H1 (cell line): Measurements from ENCODE around the gene CACNG4. TPM values are rescaled to one million over a fixed set of nuclear protein-coding genes. Genes with fewer than 3 reads are reported as not detected.

ENCODE experiments used
- BACH1 ChIP-seq: IDR thresholded peaks from 2 replicates; pipeline ENCODE4 v1.6.1; 2012; ENCODE audit warnings: low read length, improper control_type of control experiment
- MAX ChIP-seq: IDR thresholded peaks from 2 replicates; pipeline ENCODE4 v1.6.1; 2012; ENCODE audit warnings: inconsistent platforms
- POLR2AphosphoS5 ChIP-seq: IDR thresholded peaks from 2 replicates; pipeline ENCODE4 v1.6.1; 2011; ENCODE audit warnings: low read depth, low read length
- RAD21 ChIP-seq, 2 experiments: IDR thresholded peaks in 1 of 2; conservative IDR thresholded peaks in 1 of 2; 2 replicates each; pipeline ENCODE4 v1.6.1; 2011; ENCODE audit warnings: low read depth in 2 of 2, low read length in 2 of 2, improper control_type of control experiment in 1 of 2, inconsistent platforms in 1 of 2, mild to moderate bottlenecking in 1 of 2, moderate library complexity in 1 of 2
- SRF ChIP-seq: IDR thresholded peaks from 2 replicates; pipeline ENCODE4 v1.6.1; 2011; ENCODE audit warnings: mild to moderate bottlenecking, low read depth, low read length, moderate library complexity
- polyA plus RNA-seq, 7 experiments: library from polyadenylated mRNA; depleted of rRNA in 3 of 7; stranded (reverse) in 5 of 7; unstranded in 2 of 7; fragments of >200 nt in 5 of 7; fragments of 200-250 nt in 2 of 7; gene quantifications; 1 replicate in 5 of 7; 2 replicates in 1 of 7; 4 replicates in 1 of 7; pipeline versions ENCODE4 v1.2.1 to v1.2.3, GENCODE V29; 2011 to 2013; ENCODE audit warnings: missing spikeins in 2 of 7, mixed read lengths in 2 of 7
- total RNA-seq: library from RNA; stranded (reverse); fragmentation: NEBNext Ultra II Directional; extraction: Animal tissue kit (Norgen Biotek cat#: 25700); gene quantifications from 2 replicates; pipeline ENCODE4 v1.2.1, GENCODE V29; 2021

Gene CACNG4
- total and polyA plus RNA-seq, 2 of the 8 experiments (the other 6 are each of a cell fraction or from before 2014, with no cell fraction given) = 3.6 to 5.6 TPM

DNA sequence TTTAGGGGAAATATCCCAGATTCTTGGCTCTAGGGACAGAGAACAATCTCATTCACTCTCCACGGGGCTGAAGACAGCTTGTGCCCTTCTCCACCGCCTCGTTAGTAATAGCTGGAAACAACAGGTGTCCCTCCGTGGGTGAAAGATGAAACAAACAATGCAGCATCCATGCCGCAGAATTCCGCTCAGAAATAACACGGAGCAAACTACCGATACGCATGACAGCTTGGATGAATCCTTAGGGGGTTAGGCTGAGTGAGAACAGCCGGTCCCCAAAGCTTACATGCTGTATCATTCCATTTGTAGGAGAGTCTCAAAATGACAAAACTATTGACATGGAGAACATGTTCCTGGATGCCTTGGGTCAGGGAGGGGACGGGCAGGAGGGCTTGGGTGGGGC is 50.5 kb downstream of the CACNG4 start (continued):
- no peak for TF ChIP-seq SRF
- TF ChIP-seq MAX = no peak
- no peak for TF ChIP-seq RAD21 (IDR thresholded peaks at IDR 0.05 in 1 of 2, conservative IDR thresholded peaks at IDR 0.05 in 1 of 2; ENCODE audit: low read depth in 2 of 2, low read length in 2 of 2)
- TF ChIP-seq BACH1 = no peak
- TF ChIP-seq POLR2AphosphoS5 = no peak
